SK-N-MC (cell line): Measurements from ENCODE around the gene WDR17.

Source experiments
- DNase-seq: peaks from one replicate; pipeline ENCODE4 v3.0.0-alpha.2; 2011; ENCODE audit warnings: low read depth, low spot score
- H3K27ac ChIP-seq: fragments of 200-600 bp; sonication (generic); 2 replicates; pipeline ENCODE4 v1.5.1; 2016; ENCODE audit warnings: mixed run types
- H3K36me3 ChIP-seq: fragments of 200-600 bp; sonication (generic); 2 replicates; pipeline ENCODE4 v1.6.1; 2017; ENCODE audit warnings: antibody characterized with exemption, low read length, mixed read lengths; ENCODE audit not compliant: insufficient read depth
- H3K4me3 ChIP-seq: fragments of 200-600 bp; sonication (generic); 2 replicates; pipeline ENCODE4 v1.5.1; 2016
- H3K9ac ChIP-seq: fragments of 200-600 bp; sonication (generic); 2 replicates; pipeline ENCODE4 v1.8.0; 2017; ENCODE audit warnings: mixed run types, mixed read lengths; ENCODE audit not compliant: insufficient read length
- H3K9me3 ChIP-seq: fragments of 200-600 bp; sonication (generic); 2 replicates; pipeline ENCODE4 v1.6.1; 2017; ENCODE audit warnings: low read depth, mild to moderate bottlenecking, antibody characterized with exemption, low read length, moderate library complexity, mixed read lengths
- EZH2 ChIP-seq: fragments of 200-600 bp; sonication (generic); IDR thresholded peaks from one replicate; pipeline ENCODE4 v1.6.1; 2017; ENCODE audit warnings: antibody characterized with exemption
- FOXP2 ChIP-seq: optimal IDR thresholded peaks from 2 replicates; pipeline ENCODE3; 2011; ENCODE audit warnings: mild to moderate bottlenecking, moderate library complexity; ENCODE audit not compliant: insufficient read depth; ENCODE audit errors: extremely low read length, control extremely low read depth
- POLR2AphosphoS5 ChIP-seq: IDR thresholded peaks from 2 replicates; pipeline ENCODE4 v1.6.1; 2012; ENCODE audit warnings: mild to moderate bottlenecking, low read depth, low read length, borderline replicate concordance

The WDR17 gene

GRCh38 chr4:176125063-176125462 is 59.4 kb downstream of the WDR17 start:
- Histone ChIP-seq H3K4me3 (no peak overlapping the region), H3K36me3 (no peaks in the 10 kb centered on the region), H3K9ac (no peak overlapping the region), H3K27ac (no peak overlapping the region), H3K9me3 (no peaks in the 10 kb centered on the region)
- no peak for DNase-seq
- TF ChIP-seq FOXP2 (no peak), EZH2 (no peak), POLR2AphosphoS5 (no peak)

DNA sequence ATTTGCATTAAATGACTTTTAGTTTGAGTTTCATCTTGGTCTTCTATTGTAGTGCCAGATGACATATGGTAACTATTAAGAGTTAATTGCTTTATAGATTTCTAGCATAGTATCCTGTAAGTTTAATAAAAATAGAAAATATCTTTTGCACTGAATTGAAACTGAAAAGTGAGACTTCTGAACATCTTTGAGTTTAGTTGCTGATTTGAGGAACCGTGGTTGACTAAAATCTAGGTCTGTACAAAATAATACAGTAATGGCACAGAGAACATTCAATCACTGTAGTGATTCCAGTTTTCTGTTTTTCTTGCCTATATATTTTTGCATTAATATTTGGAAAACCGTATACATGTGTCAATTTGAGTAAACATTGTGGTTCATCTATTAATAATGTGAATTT is 69.0 kb downstream of the WDR17 start:
- no peak overlapping the region for H3K4me3 ChIP-seq
- no peak for DNase-seq
- TF ChIP-seq EZH2 (no peak), FOXP2 (no peak), POLR2AphosphoS5 (no peak)
- no peak overlapping the region for H3K27ac ChIP-seq
- no peaks in the 10 kb centered on the region for H3K9me3 ChIP-seq
- no peaks in the 10 kb centered on the region for H3K36me3 ChIP-seq
- no peak overlapping the region for H3K9ac ChIP-seq

GRCh38 chr4:176137631-176138030 is 72.0 kb downstream of the WDR17 start:
- Histone ChIP-seq H3K9me3 (no peaks in the 10 kb centered on the region), H3K9ac (no peak overlapping the region), H3K36me3 (no peaks in the 10 kb centered on the region), H3K27ac (no peak overlapping the region), H3K4me3 (no peak overlapping the region)
- no peak for DNase-seq
- TF ChIP-seq EZH2 (no peak), FOXP2 (no peak), POLR2AphosphoS5 (no peak)

- Histone ChIP-seq H3K4me3 (no peak overlapping the region), H3K9me3 (no peaks in the 10 kb centered on the region), H3K27ac (no peak overlapping the region), H3K9ac (no peak overlapping the region), H3K36me3 (no peaks in the 10 kb centered on the region)
- no peak for TF ChIP-seq POLR2AphosphoS5
- no peak for TF ChIP-seq FOXP2
- no peak for TF ChIP-seq EZH2
- no peak for DNase-seq
These were observed 73.9 kb downstream of the WDR17 start for GRCh38 chr4:176139518-176139917.

GRCh38 chr4:176142253-176142652 is 76.6 kb downstream of the WDR17 start:
- Histone ChIP-seq H3K4me3 (no peak overlapping the region), H3K9me3 (no peaks in the 10 kb centered on the region), H3K9ac (no peak overlapping the region), H3K36me3 (no peaks in the 10 kb centered on the region), H3K27ac (no peak overlapping the region)
- no peak for TF ChIP-seq EZH2
- TF ChIP-seq POLR2AphosphoS5, result no peak
- TF ChIP-seq FOXP2, result no peak
- no peak for DNase-seq

DNA sequence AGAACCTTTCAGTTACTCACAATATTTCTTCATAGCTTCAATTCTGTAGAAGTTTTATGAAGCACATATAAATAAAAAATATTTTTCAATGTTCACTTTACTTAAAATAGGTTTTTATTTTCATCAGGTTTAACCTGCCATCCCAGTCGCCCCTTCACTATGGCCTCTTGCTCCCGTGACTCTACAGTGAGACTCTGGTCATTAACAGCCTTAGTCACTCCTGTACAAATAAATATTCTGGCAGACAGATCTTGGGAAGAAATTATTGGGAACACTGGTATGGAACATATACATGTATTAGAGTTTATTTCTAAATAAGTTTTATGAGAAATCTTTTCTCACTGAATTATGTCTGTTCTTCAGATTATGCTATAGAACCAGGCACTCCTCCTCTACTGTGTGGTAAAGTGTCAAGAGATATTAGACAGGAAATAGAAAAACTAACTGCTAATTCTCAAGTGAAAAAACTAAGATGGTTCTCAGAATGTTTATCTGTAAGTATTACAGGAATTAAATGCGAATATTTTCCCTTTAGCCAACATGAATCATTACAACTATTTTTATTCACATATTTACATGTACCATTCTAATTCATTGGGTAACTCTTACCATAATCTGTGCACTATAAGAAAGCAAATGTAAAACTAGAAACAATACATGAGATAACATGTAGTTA is 84.2 kb downstream of the WDR17 start:
- TF ChIP-seq FOXP2, result no peak
- no peak for TF ChIP-seq POLR2AphosphoS5
- TF ChIP-seq EZH2, result no peak
- Histone ChIP-seq H3K36me3 (no peaks in the 10 kb centered on the region), H3K4me3 (no peak overlapping the region), H3K9ac (no peak overlapping the region), H3K9me3 (no peaks in the 10 kb centered on the region), H3K27ac (0 out of 2 replicates have a peak overlapping the region, but pooled peaks have one; percentile 26)
- no peak for DNase-seq

- Histone ChIP-seq H3K36me3 (no peaks in the 10 kb centered on the region), H3K4me3 (no peak overlapping the region), H3K9ac (no peak overlapping the region), H3K9me3 (no peaks in the 10 kb centered on the region), H3K27ac (peak overlapping the region; percentile 26; the same call in 1 of the 2 replicates)
- TF ChIP-seq POLR2AphosphoS5 (no peak), FOXP2 (no peak)
- DNase-seq, result no peak
These were observed 84.7 kb downstream of the WDR17 start for GRCh38 chr4:176150356-176150682.

DNA sequence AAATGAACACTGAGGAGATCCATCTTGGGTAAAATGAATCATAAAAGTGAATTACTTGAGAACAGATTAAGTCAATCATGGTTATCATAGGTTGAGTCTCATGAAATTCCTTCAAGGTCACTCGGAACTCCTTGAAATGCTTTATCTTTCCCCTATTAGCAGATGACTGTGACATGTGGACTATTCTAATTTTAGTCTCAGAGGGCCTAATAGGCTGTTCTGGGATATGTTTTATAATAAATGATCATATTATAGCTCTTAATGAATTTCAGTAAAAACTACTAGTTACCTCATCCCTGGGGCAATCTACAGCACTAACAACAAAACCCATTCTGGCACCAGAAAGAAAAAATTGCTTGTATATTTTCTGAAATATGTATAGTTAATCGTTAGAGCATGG is 85.1 kb downstream of the WDR17 start:
- H3K9ac ChIP-seq, result no peak overlapping the region
- no peak for TF ChIP-seq POLR2AphosphoS5
- TF ChIP-seq EZH2, result no peak
- no peak for TF ChIP-seq FOXP2

DNA sequence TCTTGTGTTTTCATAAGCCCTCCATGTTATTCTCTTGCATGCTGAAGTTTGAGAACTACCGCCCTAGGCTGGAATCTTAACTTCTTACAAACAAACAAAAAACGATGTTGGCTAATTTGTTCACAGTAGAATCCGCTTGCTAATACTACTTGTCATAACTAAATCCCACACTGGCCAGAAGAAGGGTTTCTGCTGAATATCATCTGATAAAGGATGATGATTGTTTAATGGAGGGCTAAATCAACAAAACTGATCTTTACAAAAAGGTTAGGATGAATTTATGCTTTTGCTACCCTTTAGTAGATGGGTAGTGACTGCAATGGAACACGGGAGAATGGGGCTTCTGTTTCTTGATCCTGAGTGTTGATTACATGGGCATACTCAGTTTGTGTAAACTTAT is 87.5 kb downstream of the WDR17 start:
- no peak for TF ChIP-seq FOXP2
- no peak for TF ChIP-seq EZH2
- TF ChIP-seq POLR2AphosphoS5, result no peak
- Histone ChIP-seq H3K36me3 (no peaks in the 10 kb centered on the region), H3K9me3 (no peaks in the 10 kb centered on the region), H3K9ac (no peak overlapping the region), H3K4me3 (no peak overlapping the region), H3K27ac (no peak overlapping the region)
- no peak for DNase-seq

More for the DNA sequence above, 85.1 kb downstream of the WDR17 start:
- Histone ChIP-seq H3K36me3 (no peaks in the 10 kb centered on the region), H3K9me3 (no peaks in the 10 kb centered on the region), H3K27ac (peak overlapping the region; percentile 26; the same call in 1 of the 2 replicates), H3K4me3 (no peak overlapping the region)
- DNase-seq, result peak; percentile 1
